ENCODE results near the gene FOXJ1.

Gene FOXJ1

GRCh38 chr17:76139801-76140660 is 1.0 kb downstream of the FOXJ1 start:
- no peak for DNase-seq

- peak; percentile 30 for DNase-seq
These were observed 1.9 kb downstream of the FOXJ1 start for GRCh38 chr17:76138896-76139752.

GRCh38 chr17:76138234-76138895 is 2.7 kb downstream of the FOXJ1 start:
- peak; percentile 75 for DNase-seq

GRCh38 chr17:76137351-76138233 is 3.5 kb downstream of the FOXJ1 start:
- DNase-seq: no peak

GRCh38 chr17:76137001-76137350 is 4.1 kb downstream of the FOXJ1 start:
- no peak for DNase-seq

GRCh38 chr17:76136276-76137000 is 4.6 kb downstream of the FOXJ1 start:
- DNase-seq: peak; percentile 78

- no peak for DNase-seq
These were observed 5.2 kb downstream of the FOXJ1 start for GRCh38 chr17:76135810-76136188.

- DNase-seq: no peak
These were observed 5.9 kb downstream of the FOXJ1 start for GRCh38 chr17:76134911-76135809.

- peak; percentile 95 for DNase-seq
These were observed 8.3 kb downstream of the FOXJ1 start for GRCh38 chr17:76132574-76133338.

- DNase-seq: no peak
These were observed 9.1 kb downstream of the FOXJ1 start for GRCh38 chr17:76131692-76132573.

- no peak for DNase-seq
These were observed 9.9 kb downstream of the FOXJ1 start for GRCh38 chr17:76131051-76131691.

- DNase-seq: no peak
These were observed 10.6 kb downstream of the FOXJ1 start for GRCh38 chr17:76130473-76130872.

- DNase-seq: no peak
These were observed 15.1 kb downstream of the FOXJ1 start for GRCh38 chr17:76125922-76126321.

GRCh38 chr17:76125391-76125675 is 15.7 kb downstream of the FOXJ1 start:
- no peak for DNase-seq

- no peak for DNase-seq
These were observed 16.3 kb downstream of the FOXJ1 start for GRCh38 chr17:76124582-76125390.

GRCh38 chr17:76123749-76124581 is 17.1 kb downstream of the FOXJ1 start:
- DNase-seq: no peak

GRCh38 chr17:76123191-76123499 is 17.9 kb downstream of the FOXJ1 start:
- no peak for DNase-seq

Measured in NCI-H69 (cell line).